Germinal center (tissue), 1 donor: ENCODE measurements around the gene ATP5PF.
"Not testable (repeated sequence)": the region's sequence is repeated elsewhere in the genome, so short reads cannot be mapped to it uniquely, and the experiment has no call there.

Source experiments
- DNase-seq: peaks from one replicate; pipeline ENCODE4 v3.0.0; 2012; ENCODE audit warnings: mixed read lengths, low spot score

ATP5PF gene

GRCh38 chr21:25734904-25735645 lies at the start of gene ATP5PF, which contains the start of gene GABPA:
TSS of gene ATP5PF (minus strand) at chr21:25734904. CDS start at chr21:25729794, 5,110 bp downstream.
TSS of gene GABPA (plus strand) at chr21:25734972. CDS start at chr21:25741599, 6,627 bp downstream.
- peak; percentile 88 for DNase-seq

- not testable (repeated sequence) for DNase-seq
Observed at GRCh38 chr21:25778126-25778875, 43.6 kb upstream of the ATP5PF start.

- no peak for DNase-seq
Observed at GRCh38 chr21:25776440-25776839, 41.7 kb upstream of the ATP5PF start.

- DNase-seq: no peak
Observed at GRCh38 chr21:25772686-25773085, 38.0 kb upstream of the ATP5PF start.

GRCh38 chr21:25767921-25768320 lies 33.2 kb upstream of the ATP5PF start:
- no peak for DNase-seq

- no peak for DNase-seq
Observed at GRCh38 chr21:25764065-25764464, 29.4 kb upstream of the ATP5PF start.

GRCh38 chr21:25760677-25761076 lies 26.0 kb upstream of the ATP5PF start:
- no peak for DNase-seq

GRCh38 chr21:25760061-25760460 lies 25.4 kb upstream of the ATP5PF start:
- DNase-seq: no peak

- DNase-seq: no peak
Observed at GRCh38 chr21:25759573-25759972, 24.9 kb upstream of the ATP5PF start.

- no peak for DNase-seq
Observed at GRCh38 chr21:25757531-25757930, 22.8 kb upstream of the ATP5PF start.

GRCh38 chr21:25756190-25756932 lies 21.7 kb upstream of the ATP5PF start:
- DNase-seq: no peak

GRCh38 chr21:25752416-25752815 lies 17.7 kb upstream of the ATP5PF start:
- no peak for DNase-seq

- DNase-seq: no peak
Observed at GRCh38 chr21:25750085-25750484, 15.4 kb upstream of the ATP5PF start.

- no peak for DNase-seq
Observed at GRCh38 chr21:25744854-25745253, 10.2 kb upstream of the ATP5PF start.

- DNase-seq: no peak
Observed at GRCh38 chr21:25742900-25743299, 8.2 kb upstream of the ATP5PF start.

GRCh38 chr21:25737421-25737820 lies 2.7 kb upstream of the ATP5PF start:
- DNase-seq: no peak

- no peak for DNase-seq
Observed at GRCh38 chr21:25735646-25736597, 1.2 kb upstream of the ATP5PF start.

GRCh38 chr21:25734654-25734903 lies 125 bp downstream of the ATP5PF start:
- no peak for DNase-seq

GRCh38 chr21:25733859-25734653 lies 648 bp downstream of the ATP5PF start:
- no peak for DNase-seq

- no peak for DNase-seq
Observed at GRCh38 chr21:25732091-25732760, 2.5 kb downstream of the ATP5PF start.
